NCI-H446 treated with DMSO at 0.1 percent for 48 hours (cell line): ENCODE data around the gene GRPEL2.
"Not testable (repeated sequence)": the region's sequence is repeated elsewhere in the genome, so short reads cannot be mapped to it uniquely, and the experiment has no call there.

Source experiments
- DNase-seq: peaks from one replicate; lab custom pipeline; 2025; lab: John Stamatoyannopoulos, UW

The GRPEL2 gene

DNA sequence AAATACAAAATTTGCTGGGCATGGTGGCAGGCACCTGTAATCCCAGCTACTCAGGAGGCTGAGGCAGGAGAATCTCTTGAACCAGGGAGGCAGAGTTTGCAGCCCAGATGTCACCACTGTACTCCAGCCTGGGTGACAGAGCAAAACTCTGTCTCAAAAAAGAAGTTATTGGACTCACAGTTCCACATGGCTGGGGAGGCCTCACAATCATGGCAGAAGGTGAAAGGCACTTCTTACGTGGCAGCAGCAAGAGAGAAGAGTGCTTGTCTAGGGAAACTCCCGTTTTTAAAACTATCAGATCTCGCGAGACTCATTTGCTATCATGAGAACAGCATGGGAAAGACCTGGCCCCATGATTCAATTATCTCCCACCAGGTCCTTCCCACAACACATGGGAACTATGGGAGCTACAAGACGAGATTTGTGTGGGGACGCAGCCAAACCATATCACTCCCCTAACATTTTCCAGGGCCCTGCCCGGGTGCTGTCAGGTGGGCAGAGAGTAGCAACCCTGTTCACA is 53.5 kb downstream of the GRPEL2 start:
- DNase-seq, result not testable (repeated sequence)

GRCh38 chr5:149399775-149400174 is 54.5 kb downstream of the GRPEL2 start:
- no peak for DNase-seq

DNA sequence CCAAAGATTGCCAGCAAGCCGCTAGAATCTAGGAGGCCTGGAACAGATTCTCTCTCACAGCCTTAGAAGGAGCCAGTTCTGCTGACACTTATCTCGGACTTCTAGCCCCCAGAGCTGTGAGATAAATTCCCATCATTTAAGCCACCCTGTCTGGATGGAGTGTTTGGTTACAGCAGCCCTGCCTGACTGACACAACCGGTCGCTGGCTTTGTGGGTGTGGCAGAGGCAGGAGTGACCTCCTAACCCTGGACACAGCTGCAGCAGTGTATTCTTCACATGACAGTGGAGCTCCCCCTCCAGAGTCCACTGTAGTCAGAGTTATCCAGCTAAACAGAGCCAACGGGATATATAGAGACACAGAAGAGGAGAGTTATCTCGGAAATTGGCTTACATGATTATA is 55.0 kb downstream of the GRPEL2 start:
- DNase-seq, result no peak

DNA sequence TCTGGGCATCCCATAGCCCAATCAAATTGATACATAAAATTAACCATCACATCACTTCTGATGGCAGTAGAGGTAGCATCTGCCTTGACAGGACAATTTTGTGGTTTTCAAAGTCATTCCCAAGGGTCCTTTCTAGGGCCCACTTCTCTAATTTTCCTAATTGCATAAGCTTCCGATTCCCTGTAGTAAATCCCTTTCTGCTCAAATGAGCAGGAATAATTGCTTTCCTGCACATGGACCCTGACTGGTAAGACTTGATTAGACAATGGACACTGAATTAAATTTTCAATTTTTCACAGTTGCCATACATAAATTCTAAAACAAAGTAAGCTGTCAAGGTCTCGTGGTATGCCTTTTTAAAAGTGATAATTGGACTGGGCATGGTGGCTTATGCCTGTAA is 55.8 kb downstream of the GRPEL2 start:
- DNase-seq, result no peak

- no peak for DNase-seq
These were observed 57.0 kb downstream of the GRPEL2 start for GRCh38 chr5:149402291-149402690.
